Prostate gland (tissue), 2 donors: ENCODE measurements around the gene CLEC18C. TPM values are rescaled to one million over a fixed set of nuclear protein-coding genes. Genes with fewer than 3 reads are reported as not detected.
"Not testable (repeated sequence)": the region's sequence is repeated elsewhere in the genome, so short reads cannot be mapped to it uniquely, and the experiment has no call there.

ENCODE experiments used
- DNase-seq: peaks from one replicate; pipeline ENCODE4 v3.0.0-alpha.2; 2019; ENCODE audit warnings: low spot score
- H3K27ac ChIP-seq, 2 donors: fragments of 200-600 bp; sonication (generic); 2 replicates each; pipeline ENCODE4 v1.5.1; 2017 to 2019
- H3K27me3 ChIP-seq: fragments of 200-600 bp; sonication (generic); replicated peaks from 2 replicates; pipeline ENCODE4 v1.5.1; 2019; ENCODE audit not compliant: insufficient read depth
- H3K36me3 ChIP-seq, 2 donors: fragments of 200-600 bp; sonication (generic); 1 replicate in 1 of 2; 2 replicates in 1 of 2; pipeline versions ENCODE4 v1.5.1 to v1.8.1; 2017 to 2019
- H3K4me1 ChIP-seq: fragments of 200-600 bp; sonication (generic); replicated peaks from 2 replicates; pipeline ENCODE4 v1.5.1; 2019
- H3K4me3 ChIP-seq, 2 donors: fragments of 200-600 bp; sonication (generic); 2 replicates each; pipeline ENCODE4 v1.5.1; 2017 to 2019
- H3K9me3 ChIP-seq: fragments of 200-600 bp; sonication (generic); 2 replicates; pipeline ENCODE4 v1.5.1; 2017
- WGBS: methylation state at CpG from one replicate; pipeline ENCODE4 v1.1.5; 2018; 5-methylcytosine and 5-hydroxymethylcytosine counted together
- intact Hi-C: fragments of 100-400 bp; cut with DNase I; formaldehyde crosslinking; loops from one replicate; pipeline ENCODE4 v1.14.2; 2022
- small RNA-seq, 2 donors: library from RNA; depleted of rRNA; stranded (forward); fragments of <200 nt; gene quantifications; one replicate each; pipeline ENCODE3, GENCODE V24; 2016
- total RNA-seq, 2 donors: library from RNA; depleted of rRNA; stranded (reverse); fragments of >200 nt; gene quantifications; one replicate each; pipeline ENCODE4 v1.1.0, GENCODE V29; 2016

CLEC18C gene
- total RNA-seq, 2 donors from 2014 or later, result 0.41 to 2.8 TPM

GRCh38 chr16:70204668-70205405, 31.2 kb downstream of the CLEC18C start:
- H3K27me3 ChIP-seq, H3K27ac ChIP-seq, H3K4me3 ChIP-seq, H3K4me1 ChIP-seq, DNase-seq, intact Hi-C loops, H3K9me3 ChIP-seq, H3K36me3 ChIP-seq: not testable (repeated sequence)
- WGBS, result 96% methylated on average over 23 of the region's 46 CpGs

- H3K27ac ChIP-seq, intact Hi-C loops, H3K36me3 ChIP-seq, H3K9me3 ChIP-seq, DNase-seq, H3K4me1 ChIP-seq, H3K27me3 ChIP-seq, H3K4me3 ChIP-seq: not testable (repeated sequence)
- WGBS, result 94% methylated on average over 6 of the region's 6 CpGs
These were observed 32.8 kb downstream of the CLEC18C start for GRCh38 chr16:70206382-70206781.

GRCh38 chr16:70218586-70218985, 45.0 kb downstream of the CLEC18C start:
- H3K27ac ChIP-seq, H3K9me3 ChIP-seq, H3K27me3 ChIP-seq, H3K4me3 ChIP-seq, H3K4me1 ChIP-seq, H3K36me3 ChIP-seq, intact Hi-C loops, DNase-seq: not testable (repeated sequence)
- 50% methylated on average over 2 of the region's 2 CpGs for WGBS

- H3K9me3 ChIP-seq, H3K4me3 ChIP-seq, H3K4me1 ChIP-seq, DNase-seq, intact Hi-C loops, H3K27ac ChIP-seq, H3K27me3 ChIP-seq, H3K36me3 ChIP-seq: not testable (repeated sequence)
- 71% methylated on average over 2 of the region's 2 CpGs for WGBS
These were observed 49.0 kb downstream of the CLEC18C start for GRCh38 chr16:70222574-70222973.

GRCh38 chr16:70223216-70223615, 49.6 kb downstream of the CLEC18C start:
- 83% methylated on average over 1 of the region's 2 CpGs for WGBS
- H3K9me3 ChIP-seq, H3K4me1 ChIP-seq, H3K27me3 ChIP-seq, DNase-seq, H3K36me3 ChIP-seq, H3K27ac ChIP-seq, intact Hi-C loops, H3K4me3 ChIP-seq: not testable (repeated sequence)

GRCh38 chr16:70223971-70224513, 50.5 kb downstream of the CLEC18C start:
- H3K36me3 ChIP-seq, H3K4me1 ChIP-seq, H3K9me3 ChIP-seq, intact Hi-C loops, H3K4me3 ChIP-seq, H3K27ac ChIP-seq, H3K27me3 ChIP-seq, DNase-seq: not testable (repeated sequence)
- WGBS, result 93% methylated on average over 1 of the region's 3 CpGs

GRCh38 chr16:70224645-70225044, 51.1 kb downstream of the CLEC18C start:
- H3K27me3 ChIP-seq, intact Hi-C loops, H3K36me3 ChIP-seq, H3K4me1 ChIP-seq, DNase-seq, H3K9me3 ChIP-seq, H3K4me3 ChIP-seq, H3K27ac ChIP-seq: not testable (repeated sequence)
- WGBS, result 93% methylated on average over 13 of the region's 24 CpGs

- WGBS, result 79% methylated on average over 4 of the region's 4 CpGs
- DNase-seq, H3K9me3 ChIP-seq, H3K4me1 ChIP-seq, H3K36me3 ChIP-seq, H3K27me3 ChIP-seq, intact Hi-C loops, H3K27ac ChIP-seq, H3K4me3 ChIP-seq: not testable (repeated sequence)
These were observed 51.8 kb downstream of the CLEC18C start for GRCh38 chr16:70225430-70225829.

- H3K27me3 ChIP-seq, H3K9me3 ChIP-seq, H3K36me3 ChIP-seq, H3K4me1 ChIP-seq, DNase-seq, H3K4me3 ChIP-seq, intact Hi-C loops, H3K27ac ChIP-seq: not testable (repeated sequence)
These were observed 52.4 kb downstream of the CLEC18C start for GRCh38 chr16:70226024-70226423.

GRCh38 chr16:70231831-70232230, 58.2 kb downstream of the CLEC18C start:
- DNase-seq, H3K36me3 ChIP-seq, H3K27me3 ChIP-seq, intact Hi-C loops, H3K27ac ChIP-seq, H3K9me3 ChIP-seq, H3K4me1 ChIP-seq, H3K4me3 ChIP-seq: not testable (repeated sequence)
- 65% methylated on average over 3 of the region's 3 CpGs for WGBS

Small RNA genes within 50 kb of the gene (small RNA-seq; reads per million reads assigned to genes)
- gene AC009060.2, result 0 reads per million in 2 donors

Other genes with a start within 250 kb of the CLEC18C start
- gene CLEC18A, start 222.5 kb upstream of the CLEC18C start, total RNA-seq, result 1 to 10 TPM; 1.5 to 8.0 TPM
- gene PDPR, start 59.5 kb upstream of the CLEC18C start, total RNA-seq, result 10 to 100 TPM; 17.2 to 50.4 TPM
- 10 to 100 TPM; 29.7 to 44.9 TPM for gene EXOSC6, start 78.2 kb downstream of the CLEC18C start, total RNA-seq
- 10 to 100 TPM; 79.1 to 93.1 TPM for gene AARS1, start 115.7 kb downstream of the CLEC18C start, total RNA-seq
- gene DDX19B, start 125.4 kb downstream of the CLEC18C start, total RNA-seq, result 10 to 100 TPM; 27.4 to 37.0 TPM
- gene DDX19A, start 173.1 kb downstream of the CLEC18C start, total RNA-seq, result 10 to 100 TPM; 27.7 to 42.8 TPM